Muscle of back (tissue), 10 donors: ENCODE measurements around the gene SMLR1. TPM values are rescaled to one million over a fixed set of nuclear protein-coding genes. Genes with fewer than 3 reads are reported as not detected.

ENCODE experiments used
- polyA plus RNA-seq, 10 donors: library from polyadenylated mRNA; unstranded; fragments of 120-200 nt; gene quantifications; one replicate each; pipeline ENCODE4 v1.2.1, GENCODE V29; 2013; ENCODE audit not compliant: insufficient read length in 10 of 10

SMLR1 gene
- polyA plus RNA-seq, 10 donors: 0.04 to 0.27 (median 0.16) TPM; not detected in 4

Other genes starting within 250 kb of the SMLR1 start
- 100 to 1,000 TPM; 143 to 283 (median 193) TPM for gene EPB41L2, start 235.8 kb downstream of the SMLR1 start, polyA plus RNA-seq